ENCODE measurements around the gene CAT.
A peak's percentile ranks its signal among the peaks of the same experiment; 100 is the strongest.
"Not testable (repeated sequence)": the region's sequence is repeated elsewhere in the genome, so short reads cannot be mapped to it uniquely, and the experiment has no call there.

The CAT gene

GRCh38 chr11:34438529-34439507, at the start of gene CAT:
Gene CAT, plus strand, starts transcription at chr11:34438934. Its CDS starts 80 bp downstream, at chr11:34439014.
- peak; percentile 99 for DNase-seq (ENCODE audit: low spot score)

GRCh38 chr11:34394771-34395300, 43.9 kb upstream of the CAT start:
- no peak for DNase-seq (ENCODE audit: low spot score)

- DNase-seq (ENCODE audit: low spot score), result peak; percentile 63
These were observed 42.7 kb upstream of the CAT start for GRCh38 chr11:34395916-34396550.

GRCh38 chr11:34397120-34397519, 41.6 kb upstream of the CAT start:
- no peak for DNase-seq (ENCODE audit: low spot score)

DNA sequence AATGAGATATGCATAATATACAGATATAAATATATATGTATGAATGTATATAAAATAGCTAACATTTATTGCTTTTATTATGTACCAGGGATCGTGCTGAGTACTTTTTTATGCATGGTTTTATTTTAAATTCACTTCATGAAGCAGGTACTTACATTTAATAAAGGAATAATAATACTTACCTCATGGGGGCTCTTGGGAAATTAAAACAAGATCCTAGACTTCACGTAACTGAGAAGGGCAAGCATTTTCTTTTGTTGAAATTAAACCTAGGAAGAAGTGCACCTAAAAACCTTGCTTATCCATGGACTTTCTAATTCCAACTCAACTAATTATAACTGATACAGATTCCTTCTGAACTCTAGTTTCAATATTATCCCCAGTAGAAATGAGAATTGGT, 40.9 kb upstream of the CAT start:
- no peak for DNase-seq (ENCODE audit: low spot score)

DNA sequence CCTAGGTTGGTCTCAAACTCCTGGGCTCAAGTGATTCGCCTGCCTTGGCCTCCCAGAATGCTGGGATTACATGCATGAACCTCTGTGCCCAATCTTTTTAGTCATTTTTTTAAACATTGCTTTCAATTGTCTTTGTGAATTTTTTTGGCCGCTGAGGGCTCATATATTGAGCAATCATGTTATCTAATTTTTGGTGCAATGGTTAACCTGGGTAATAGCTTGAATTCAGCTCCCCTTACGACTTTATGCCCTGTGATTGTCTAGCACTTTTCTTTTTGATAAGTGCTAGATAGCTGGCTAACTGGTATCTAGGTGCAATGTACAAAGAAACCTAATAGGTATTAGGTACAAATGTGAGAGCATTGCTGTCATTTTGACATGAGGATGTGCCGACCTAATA, 35.3 kb upstream of the CAT start:
- no peak for DNase-seq (ENCODE audit: low spot score)

GRCh38 chr11:34404280-34404679, 34.5 kb upstream of the CAT start:
- DNase-seq (ENCODE audit: low spot score), result no peak

DNA sequence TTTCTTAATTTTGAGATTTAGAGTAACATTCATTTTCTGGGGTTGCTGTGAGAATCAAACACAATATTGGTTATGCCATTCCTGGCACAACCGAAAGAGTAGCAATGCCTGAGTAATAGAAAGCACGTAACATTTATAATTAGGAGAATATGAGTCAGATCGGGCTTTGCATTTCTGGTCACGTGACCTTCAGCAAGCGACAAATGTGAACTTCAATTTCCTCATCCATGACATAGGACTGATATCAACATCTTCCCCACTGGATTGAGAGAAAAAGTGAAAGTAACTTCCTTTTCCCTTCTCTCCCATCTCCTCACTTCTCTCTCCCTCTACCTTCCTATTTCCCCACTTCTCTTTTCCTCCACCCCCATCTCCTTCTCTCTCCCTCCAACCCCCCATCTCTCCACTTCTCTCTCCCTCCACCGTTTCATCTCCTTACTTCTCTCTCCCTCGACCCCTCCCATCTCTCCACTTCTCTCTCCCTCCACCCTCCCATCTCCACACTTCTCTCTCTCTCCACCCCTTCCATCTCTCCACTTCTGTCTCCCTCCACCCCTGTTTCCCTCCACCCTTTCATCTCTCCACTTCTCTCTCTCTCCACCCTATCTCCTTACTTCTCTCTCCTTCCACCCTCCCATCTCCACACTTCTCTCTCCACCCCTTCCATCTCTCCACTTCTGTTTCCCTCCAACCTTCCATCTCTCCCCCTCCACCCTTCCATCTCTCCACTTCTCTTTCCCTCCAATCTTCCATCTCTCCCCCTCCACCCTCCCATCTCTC, 33.5 kb upstream of the CAT start:
- peak; percentile 71 for DNase-seq (ENCODE audit: low spot score)

DNA sequence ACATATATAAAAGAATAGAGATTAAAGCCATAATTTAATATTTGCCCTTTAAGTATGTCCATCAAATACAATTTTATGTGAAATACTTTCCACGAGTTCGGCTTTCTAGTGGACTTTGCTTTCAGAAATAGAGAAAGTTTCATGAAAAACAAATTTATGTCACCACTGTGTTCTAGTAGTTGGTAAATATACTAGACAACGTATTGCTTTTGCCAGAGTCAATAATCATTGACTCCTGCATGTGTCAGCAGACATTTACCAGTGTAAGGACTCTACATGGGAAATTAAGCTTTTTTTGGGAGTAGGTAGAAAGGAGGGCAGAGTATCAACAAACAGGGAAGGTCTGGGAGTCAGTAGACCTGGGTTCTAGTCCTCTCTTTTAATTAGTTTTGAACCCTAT, 32.3 kb upstream of the CAT start:
- no peak for DNase-seq (ENCODE audit: low spot score)

DNA sequence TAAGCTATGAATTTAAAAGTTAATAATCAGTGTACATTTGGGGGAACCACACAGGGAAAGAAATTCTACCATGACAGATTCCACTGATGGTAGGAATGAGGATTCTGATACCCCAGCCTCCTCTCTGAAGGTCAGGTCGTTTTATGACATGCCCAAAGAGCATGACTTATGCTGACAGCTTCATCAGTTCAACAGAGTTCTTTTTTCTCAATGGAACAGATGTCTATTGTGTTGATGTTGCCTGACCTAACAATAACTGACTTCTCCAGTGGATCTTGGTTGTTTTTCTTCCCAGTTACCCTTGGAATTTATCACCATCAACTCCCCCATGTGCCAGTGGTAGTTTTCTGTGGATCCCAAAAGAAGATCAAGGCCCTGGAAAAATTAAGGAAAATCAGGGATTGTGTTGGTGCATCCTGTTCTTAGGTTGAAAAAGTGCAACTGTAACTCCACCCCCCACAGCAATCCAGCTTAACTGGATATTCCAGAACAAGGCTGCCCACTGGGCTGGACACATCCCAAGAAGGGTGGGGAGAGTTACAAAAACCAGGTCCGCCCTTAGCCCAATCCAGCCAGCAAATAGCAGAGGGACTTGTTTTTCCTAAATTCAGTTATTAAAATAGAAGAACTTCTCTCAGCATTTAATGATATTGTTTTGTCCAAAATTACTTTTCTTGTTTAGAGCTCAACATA, 31.5 kb upstream of the CAT start:
- DNase-seq (ENCODE audit: low spot score), result no peak

DNA sequence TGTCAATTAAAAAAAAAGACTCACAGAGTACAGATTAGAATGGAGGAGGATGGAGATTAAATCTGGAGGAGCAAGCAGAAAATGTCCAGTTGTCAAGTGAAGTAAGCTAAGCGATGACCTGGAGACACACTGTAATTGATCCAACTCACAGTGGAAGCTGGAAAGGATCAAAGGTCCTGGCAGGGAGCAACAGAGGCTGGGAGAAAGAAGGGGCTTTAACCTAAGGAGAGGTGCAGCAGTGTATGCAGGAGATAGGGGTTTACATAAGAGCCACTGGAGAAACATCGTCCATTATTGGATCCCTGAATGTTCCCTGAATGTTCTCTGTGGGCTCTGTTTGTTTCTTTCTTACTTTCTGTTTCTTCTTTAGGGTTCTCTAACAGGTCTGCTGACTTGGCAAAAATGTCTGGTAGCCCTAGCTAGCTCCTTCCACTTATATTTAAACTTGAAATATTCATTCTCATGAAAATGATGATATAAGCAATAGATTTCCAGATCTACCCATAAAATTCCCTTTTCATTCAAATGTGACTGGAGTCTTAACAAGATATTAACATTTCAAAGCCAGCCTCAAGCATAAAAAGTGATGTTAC, 30.1 kb upstream of the CAT start:
- no peak for DNase-seq (ENCODE audit: low spot score)

- no peak for DNase-seq (ENCODE audit: low spot score)
These were observed 27.6 kb upstream of the CAT start for GRCh38 chr11:34411111-34411510.

DNA sequence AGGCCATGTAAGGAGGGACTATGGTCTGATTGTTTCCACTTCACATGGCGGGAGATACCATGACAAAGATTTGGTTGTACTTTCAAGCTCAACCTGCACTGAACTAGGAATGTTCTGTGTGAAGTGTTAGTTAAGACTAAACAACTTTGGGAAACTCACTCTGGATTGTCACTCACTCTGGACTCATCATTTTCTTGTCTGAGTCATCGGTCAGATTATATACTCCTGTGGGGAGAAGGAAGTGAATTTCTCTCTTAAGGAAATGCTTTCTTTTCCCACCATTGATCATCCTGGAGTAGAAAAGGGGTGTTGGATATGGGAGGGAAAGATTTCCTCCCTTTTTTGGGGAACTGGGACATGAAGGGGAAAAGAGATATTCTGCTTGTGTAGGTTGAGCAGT, 26.9 kb upstream of the CAT start:
- no peak for DNase-seq (ENCODE audit: low spot score)

- DNase-seq (ENCODE audit: low spot score), result no peak
These were observed 25.5 kb upstream of the CAT start for GRCh38 chr11:34413263-34413662.

DNA sequence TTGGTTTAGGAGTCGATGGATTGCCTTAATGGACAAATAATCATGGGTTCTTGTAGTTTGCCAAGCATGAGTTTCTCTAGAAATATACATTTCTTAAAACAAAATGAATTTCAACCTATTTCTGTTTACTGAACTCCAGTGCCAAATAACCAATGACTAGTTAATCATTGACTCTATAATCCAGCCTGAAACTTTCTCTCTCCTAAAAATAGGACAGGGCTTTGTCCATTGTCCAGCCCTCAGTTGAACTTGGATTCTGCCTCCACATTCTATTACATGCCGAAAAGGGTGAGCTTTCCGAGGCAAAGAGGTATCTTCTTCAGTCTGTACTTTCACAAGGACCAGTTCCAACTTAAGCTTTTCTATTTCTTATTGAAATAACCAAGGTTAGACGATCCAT, 23.2 kb upstream of the CAT start:
- DNase-seq (ENCODE audit: low spot score), result no peak

- no peak for DNase-seq (ENCODE audit: low spot score)
These were observed 22.6 kb upstream of the CAT start for GRCh38 chr11:34416088-34416487.

DNA sequence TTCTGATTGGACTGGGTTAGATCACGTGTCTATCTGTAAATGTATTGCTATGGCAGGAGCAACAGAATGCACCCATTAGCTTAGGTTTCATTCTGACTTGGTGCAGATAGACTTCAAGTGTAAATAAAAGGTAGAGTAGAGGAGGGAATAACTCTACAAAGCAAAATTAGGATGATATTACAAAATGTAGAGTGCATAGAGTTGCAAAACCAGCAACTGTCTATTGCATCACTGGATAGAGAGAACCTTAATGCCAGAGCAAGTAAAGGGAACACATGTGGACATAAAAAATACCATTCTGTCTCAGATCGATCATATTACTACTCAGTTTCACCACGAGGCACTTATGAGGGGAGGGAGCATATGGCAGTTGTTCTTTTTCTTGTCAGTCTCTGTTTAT, 22.0 kb upstream of the CAT start:
- DNase-seq (ENCODE audit: low spot score), result no peak

DNA sequence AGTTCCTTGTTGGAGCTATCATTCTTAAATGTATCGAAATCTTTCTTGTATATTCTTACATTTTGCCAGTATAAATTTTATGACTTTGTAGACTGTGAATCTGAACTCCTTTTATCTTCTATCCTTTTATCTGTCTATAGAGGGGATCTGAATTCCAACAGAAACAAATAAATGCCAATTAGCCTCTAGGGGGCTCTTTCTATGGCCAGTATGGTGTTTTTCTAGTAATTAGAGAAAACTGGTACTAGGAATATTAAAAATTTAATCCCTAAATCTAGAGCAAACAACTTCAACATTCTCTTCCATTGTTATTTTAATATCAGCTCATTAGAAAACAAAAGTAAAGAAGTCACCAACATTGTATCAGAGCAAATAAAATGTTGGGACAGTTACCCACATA, 21.5 kb upstream of the CAT start:
- DNase-seq (ENCODE audit: low spot score), result no peak

GRCh38 chr11:34419158-34419557, 19.6 kb upstream of the CAT start:
- DNase-seq (ENCODE audit: low spot score), result no peak

DNA sequence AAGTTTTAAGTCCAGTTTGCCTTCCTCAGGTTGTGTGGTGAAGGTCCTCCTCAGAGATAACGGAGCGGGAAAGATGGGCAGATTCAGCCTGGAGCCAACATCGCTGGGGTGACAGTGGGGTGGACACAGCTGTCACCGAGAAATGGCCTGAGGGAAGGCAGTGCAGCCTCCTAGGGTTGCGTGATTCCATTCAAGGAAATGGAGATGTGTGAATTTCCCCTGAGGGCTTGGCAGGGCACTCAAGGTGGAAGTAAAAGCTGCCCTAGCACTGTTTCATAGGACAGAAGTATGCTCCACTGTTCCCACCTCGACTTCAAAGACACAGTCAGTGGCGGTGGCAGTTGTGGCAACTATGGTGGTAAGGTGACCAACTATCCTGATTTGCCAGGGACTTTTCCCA, 15.4 kb upstream of the CAT start:
- DNase-seq (ENCODE audit: low spot score), result no peak

- not testable (repeated sequence) for DNase-seq (ENCODE audit: low spot score)
These were observed 13.9 kb upstream of the CAT start for GRCh38 chr11:34424826-34425225.

Data from AG08395 (cell line).